IMR-90 (cell line): ENCODE results near the gene IKZF4. TPM values are rescaled to one million over a fixed set of nuclear protein-coding genes. Genes with fewer than 3 reads are reported as not detected.

Source experiments
- ATAC-seq: fragments of 200-7000 bp; cut with Tn5 transposase; 2 replicates; pipeline ENCODE4 v1.9.1; 2020; ENCODE audit warnings: low read depth, mild to moderate bottlenecking, moderate library complexity
- BruUV-seq: library from RNA; stranded (reverse); fragments of 400-500 nt; replicated peaks from 2 replicates; lab custom pipeline; 2021; lab: Mats Ljungman, UMichigan
- CTCF ChIA-PET: fragments of 300-600 bp; formaldehyde crosslinking; extraction: SDS; loops from one replicate; lab custom pipeline; 2021; ENCODE audit warnings: antibody characterized with exemption; lab: Yijun Ruan, JAX
- POLR2A ChIA-PET: fragments of 300-600 bp; sonication (Branson Sonifier 250); formaldehyde crosslinking; loops from one replicate; lab custom pipeline; 2022; ENCODE audit warnings: antibody characterized with exemption; ENCODE audit not compliant: unreplicated experiment; lab: Charles Lee
- DNase-seq: peaks from one replicate; pipeline ENCODE4 v3.0.0; 2013
- H2AFZ ChIP-seq: replicated peaks from 2 replicates; pipeline ENCODE3; 2013; ENCODE audit warnings: low read length, mild to moderate bottlenecking; ENCODE audit not compliant: poor library complexity
- H2AK5ac ChIP-seq: 2 replicates; pipeline ENCODE4 v1.6.1; 2013; ENCODE audit warnings: low read depth, low read length, inconsistent platforms
- H2AK9ac ChIP-seq: replicated peaks from 2 replicates; pipeline ENCODE3; 2013; ENCODE audit warnings: mild to moderate bottlenecking, low read depth, low read length, moderate library complexity; ENCODE audit not compliant: poor library complexity
- H2BK120ac ChIP-seq: 2 replicates; pipeline ENCODE4 v1.6.1; 2013; ENCODE audit warnings: low read depth, low read length, inconsistent platforms
- H2BK15ac ChIP-seq: 3 replicates; pipeline ENCODE4 v1.6.1; 2013; ENCODE audit warnings: low read depth, low read length, inconsistent platforms
- H2BK20ac ChIP-seq: 2 replicates; pipeline ENCODE4 v1.6.1; 2013; ENCODE audit warnings: low read depth, mild to moderate bottlenecking, inconsistent platforms, low read length, moderate library complexity
- H2BK5ac ChIP-seq: 2 replicates; pipeline ENCODE4 v1.6.1; 2013; ENCODE audit warnings: mild to moderate bottlenecking, low read depth, low read length, inconsistent platforms; ENCODE audit not compliant: poor library complexity, severe bottlenecking
- H3K14ac ChIP-seq: replicated peaks from 2 replicates; pipeline ENCODE4 v1.6.1; 2013; ENCODE audit warnings: low read depth, low read length, inconsistent platforms
- H3K18ac ChIP-seq: 2 replicates; pipeline ENCODE4 v1.6.1; 2013; ENCODE audit warnings: low read depth, low read length, control low read depth
- H3K23ac ChIP-seq: 2 replicates; pipeline ENCODE4 v1.6.1; 2013; ENCODE audit warnings: low read depth, low read length, inconsistent platforms
- H3K27ac ChIP-seq: 2 replicates; pipeline ENCODE4 v1.5.1; 2013; ENCODE audit warnings: mild to moderate bottlenecking, control low read depth, low read length; ENCODE audit not compliant: insufficient read depth
- H3K27me3 ChIP-seq: 2 replicates; pipeline ENCODE4 v1.6.1; 2013; ENCODE audit warnings: low read length; ENCODE audit not compliant: control insufficient read depth, insufficient read depth
- H3K36me3 ChIP-seq: 2 replicates; pipeline ENCODE4 v1.6.1; 2013; ENCODE audit warnings: low read length, mixed read lengths; ENCODE audit not compliant: control insufficient read depth, insufficient read depth
- H3K4ac ChIP-seq: 2 replicates; pipeline ENCODE4 v1.6.1; 2013; ENCODE audit warnings: low read depth, low read length, inconsistent platforms
- H3K4me1 ChIP-seq: 2 replicates; pipeline ENCODE4 v1.6.1; 2013; ENCODE audit warnings: low read length, mixed read lengths; ENCODE audit not compliant: control insufficient read depth, insufficient read depth
- H3K4me2 ChIP-seq: 2 replicates; pipeline ENCODE4 v1.6.1; 2013; ENCODE audit warnings: low read depth, mild to moderate bottlenecking, control low read depth, low read length, moderate library complexity
- H3K4me3 ChIP-seq: 2 replicates; pipeline ENCODE4 v1.5.1; 2013; ENCODE audit warnings: low read depth, mild to moderate bottlenecking, control low read depth, low read length, moderate library complexity; ENCODE audit not compliant: insufficient read depth
- H3K56ac ChIP-seq: 2 replicates; pipeline ENCODE4 v1.6.1; 2013; ENCODE audit warnings: low read length, inconsistent platforms; ENCODE audit not compliant: insufficient read depth; ENCODE audit errors: extremely low read depth
- H3K79me1 ChIP-seq, 2 experiments: 2 replicates each; pipeline ENCODE4 v1.6.1; 2013; ENCODE audit warnings: low read length in 2 of 2, inconsistent platforms in 1 of 2, low read depth in 1 of 2
- H3K9ac ChIP-seq: 2 replicates; pipeline ENCODE4 v1.6.1; 2013; ENCODE audit warnings: low read depth, low read length, control low read depth
- H3K9me1 ChIP-seq: 2 replicates; pipeline ENCODE4 v1.6.1; 2013; ENCODE audit warnings: low read length, inconsistent platforms; ENCODE audit not compliant: insufficient read depth
- H3K9me3 ChIP-seq: 2 replicates; pipeline ENCODE4 v1.6.1; 2013; ENCODE audit warnings: low read length; ENCODE audit not compliant: control insufficient read depth, insufficient read depth
- H4K20me1 ChIP-seq: 2 replicates; pipeline ENCODE4 v1.6.1; 2013; ENCODE audit warnings: low read length, inconsistent platforms; ENCODE audit not compliant: insufficient read depth
- H4K5ac ChIP-seq: 2 replicates; pipeline ENCODE4 v1.6.1; 2013; ENCODE audit warnings: mild to moderate bottlenecking, low read depth, low read length, control low read depth
- H4K8ac ChIP-seq, 2 experiments: 2 replicates each; pipeline ENCODE4 v1.6.1; 2013; ENCODE audit warnings: low read depth in 2 of 2, low read length in 2 of 2, control low read depth in 1 of 2, inconsistent platforms in 1 of 2
- H4K91ac ChIP-seq: 2 replicates; pipeline ENCODE4 v1.6.1; 2013; ENCODE audit warnings: low read depth, low read length, inconsistent platforms; ENCODE audit not compliant: insufficient read depth
- BHLHE40 ChIP-seq: fragments of 150-350 bp; IDR thresholded peaks from 2 replicates; pipeline ENCODE4 v1.6.1; 2016; ENCODE audit warnings: mild to moderate bottlenecking, low read depth, low read length
- CEBPB ChIP-seq: IDR thresholded peaks from 2 replicates; pipeline ENCODE4 v1.6.1; 2012; ENCODE audit warnings: low read depth, low read length, improper control_type of control experiment
- CHD1 ChIP-seq: IDR thresholded peaks from 2 replicates; pipeline ENCODE4 v1.6.1; 2012; ENCODE audit warnings: low read depth, low read length, improper control_type of control experiment
- MAFK ChIP-seq: IDR thresholded peaks from 2 replicates; pipeline ENCODE4 v1.6.1; 2012; ENCODE audit warnings: low read depth, low read length, improper control_type of control experiment
- MAZ ChIP-seq: IDR thresholded peaks from 2 replicates; pipeline ENCODE4 v1.6.1; 2012; ENCODE audit warnings: low read depth, mild to moderate bottlenecking, low read length, improper control_type of control experiment, moderate library complexity, borderline replicate concordance
- MXI1 ChIP-seq: IDR thresholded peaks from 2 replicates; pipeline ENCODE4 v1.6.1; 2012; ENCODE audit warnings: low read depth, mild to moderate bottlenecking, low read length, moderate library complexity, borderline replicate concordance
- NFE2L2 ChIP-seq: fragments of 150-350 bp; IDR thresholded peaks from 2 replicates; pipeline ENCODE4 v1.6.1; 2016; ENCODE audit warnings: low read depth, mild to moderate bottlenecking, low read length
- POLR2A ChIP-seq: IDR thresholded peaks from 2 replicates; pipeline ENCODE4 v1.6.1; 2012; ENCODE audit warnings: mild to moderate bottlenecking, low read depth, low read length
- RCOR1 ChIP-seq: IDR thresholded peaks from 2 replicates; pipeline ENCODE4 v1.6.1; 2012; ENCODE audit warnings: mild to moderate bottlenecking, low read length, improper control_type of control experiment; ENCODE audit not compliant: insufficient replicate concordance
- RFX5 ChIP-seq: IDR thresholded peaks from 2 replicates; pipeline ENCODE4 v1.8.0; 2012; ENCODE audit warnings: low read depth, mild to moderate bottlenecking, low read length, moderate library complexity
- WGBS, 2 experiments: methylation state at CpG; one replicate each; pipeline versions ENCODE4 v1.1.5 to v1.1.7; 2013; ENCODE audit warnings: missing lambda C conversion rate in 2 of 2; ENCODE audit not compliant: insufficient read length in 1 of 2; ENCODE audit errors: extremely low coverage in 2 of 2; 5-methylcytosine and 5-hydroxymethylcytosine counted together
- dilution Hi-C: fragments of 300-500 bp; cut with HindIII; formaldehyde crosslinking; loops from one replicate; pipeline ENCODE4 v1.14.3; 2018; ENCODE audit warnings: low sequenced_read_pairs; ENCODE audit not compliant: unreplicated experiment
- in situ Hi-C: fragments of 300-500 bp; cut with MboI; formaldehyde crosslinking; loops from 3 replicates; pipeline ENCODE4 v1.14.3; 2019; ENCODE audit warnings: low sequenced_read_pairs, inconsistent platforms, mixed read lengths
- intact Hi-C: fragments of 100-400 bp; cut with micrococcal nuclease; formaldehyde crosslinking; loops from 2 replicates; pipeline ENCODE4 v1.10.0; 2022
- polyA plus RNA-seq, 3 experiments: library from polyadenylated mRNA; depleted of rRNA; stranded (reverse); fragments of >200 nt; gene quantifications; 2 replicates each; pipeline ENCODE4 v1.2.3, GENCODE V29; 2012; ENCODE audit warnings: low replicate concordance in 1 of 3
- total RNA-seq: library from RNA; depleted of rRNA; stranded (reverse); fragments of >200 nt; gene quantifications from 2 replicates; pipeline ENCODE4 v1.2.3, GENCODE V29; 2012
- TF ChIP-seq, protein P1 (sequence below): fragments of 150-350 bp; IDR thresholded peaks from 2 replicates; pipeline ENCODE4 v1.6.1; 2016; ENCODE audit warnings: low read depth, mild to moderate bottlenecking, low read length, moderate library complexity, borderline replicate concordance
- TF ChIP-seq, protein P2 (sequence below): conservative IDR thresholded peaks from 2 replicates; pipeline ENCODE4 v1.5.1; 2012; ENCODE audit warnings: mild to moderate bottlenecking, low read depth, low read length, improper control_type of control experiment
- TF ChIP-seq, protein P3 (sequence below): fragments of 150-350 bp; IDR thresholded peaks from 2 replicates; pipeline ENCODE4 v1.6.1; 2017; ENCODE audit warnings: mild to moderate bottlenecking, antibody characterized with exemption, low read length, low read depth

Gene IKZF4
- total and polyA plus RNA-seq, 2 of the 4 experiments (the other 2 are of a cell fraction) = 1.8 to 7.1 TPM

DNA sequence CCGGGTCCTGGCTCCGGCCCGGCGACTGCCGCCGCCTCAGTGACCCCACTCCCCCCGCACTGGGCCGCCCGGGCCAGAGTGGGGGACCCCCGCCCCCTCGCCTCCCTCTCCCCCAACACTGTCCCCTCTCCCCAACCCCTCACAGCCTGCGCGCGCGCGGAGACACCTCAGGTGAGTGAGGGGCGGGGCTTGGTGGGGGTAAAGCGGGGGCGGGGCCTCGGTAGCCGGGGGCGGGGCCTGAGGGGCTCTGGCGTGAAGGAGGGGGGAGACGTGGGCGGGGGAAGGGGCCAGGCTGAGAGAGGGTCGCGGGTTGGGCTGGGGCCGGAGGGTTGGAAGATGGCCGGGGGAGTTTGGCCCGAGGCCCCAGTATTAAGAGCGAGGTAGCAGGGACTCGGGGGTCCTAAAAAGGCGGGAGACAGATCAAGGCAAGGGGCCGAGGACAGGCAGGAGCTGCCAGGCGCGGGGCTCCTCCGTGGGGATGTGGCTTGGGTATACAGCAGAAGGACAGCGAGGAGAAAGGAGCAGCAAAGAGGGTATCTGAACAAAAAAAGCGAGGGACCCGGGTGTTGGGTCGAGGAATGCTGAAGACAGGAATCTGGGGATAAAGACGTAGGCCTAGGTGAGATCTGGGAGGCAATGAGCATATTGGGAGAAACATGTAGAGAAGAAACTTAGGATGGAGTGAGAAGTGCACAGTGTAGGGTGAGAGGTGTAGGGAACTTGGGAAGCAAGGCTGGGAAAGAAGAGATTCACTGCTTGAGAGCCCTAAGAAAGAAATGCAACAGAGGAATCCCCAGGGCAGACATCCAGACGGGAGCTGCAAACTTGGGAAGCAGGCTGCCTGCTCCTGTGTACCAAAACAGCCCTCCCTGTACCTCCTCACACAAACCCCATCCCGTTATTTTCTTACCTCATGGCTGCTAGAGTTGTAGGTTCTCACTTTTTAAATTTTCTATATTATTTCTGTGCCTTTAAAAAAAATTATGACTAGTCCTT, 13.0 kb upstream of the IKZF4 start:
- 0% methylated on average over 10 of the region's 44 CpGs; no CpG with 5 or more reads in 1 of the 2 experiments for WGBS, 2 experiments
- H4K20me1 ChIP-seq = no peaks in the 10 kb centered on the region
- in situ Hi-C loops = no loop called here
- TF ChIP-seq, protein P1, sequence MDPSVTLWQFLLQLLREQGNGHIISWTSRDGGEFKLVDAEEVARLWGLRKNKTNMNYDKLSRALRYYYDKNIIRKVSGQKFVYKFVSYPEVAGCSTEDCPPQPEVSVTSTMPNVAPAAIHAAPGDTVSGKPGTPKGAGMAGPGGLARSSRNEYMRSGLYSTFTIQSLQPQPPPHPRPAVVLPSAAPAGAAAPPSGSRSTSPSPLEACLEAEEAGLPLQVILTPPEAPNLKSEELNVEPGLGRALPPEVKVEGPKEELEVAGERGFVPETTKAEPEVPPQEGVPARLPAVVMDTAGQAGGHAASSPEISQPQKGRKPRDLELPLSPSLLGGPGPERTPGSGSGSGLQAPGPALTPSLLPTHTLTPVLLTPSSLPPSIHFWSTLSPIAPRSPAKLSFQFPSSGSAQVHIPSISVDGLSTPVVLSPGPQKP = no peak
- no peak for TF ChIP-seq CHD1
- TF ChIP-seq, protein P2, sequence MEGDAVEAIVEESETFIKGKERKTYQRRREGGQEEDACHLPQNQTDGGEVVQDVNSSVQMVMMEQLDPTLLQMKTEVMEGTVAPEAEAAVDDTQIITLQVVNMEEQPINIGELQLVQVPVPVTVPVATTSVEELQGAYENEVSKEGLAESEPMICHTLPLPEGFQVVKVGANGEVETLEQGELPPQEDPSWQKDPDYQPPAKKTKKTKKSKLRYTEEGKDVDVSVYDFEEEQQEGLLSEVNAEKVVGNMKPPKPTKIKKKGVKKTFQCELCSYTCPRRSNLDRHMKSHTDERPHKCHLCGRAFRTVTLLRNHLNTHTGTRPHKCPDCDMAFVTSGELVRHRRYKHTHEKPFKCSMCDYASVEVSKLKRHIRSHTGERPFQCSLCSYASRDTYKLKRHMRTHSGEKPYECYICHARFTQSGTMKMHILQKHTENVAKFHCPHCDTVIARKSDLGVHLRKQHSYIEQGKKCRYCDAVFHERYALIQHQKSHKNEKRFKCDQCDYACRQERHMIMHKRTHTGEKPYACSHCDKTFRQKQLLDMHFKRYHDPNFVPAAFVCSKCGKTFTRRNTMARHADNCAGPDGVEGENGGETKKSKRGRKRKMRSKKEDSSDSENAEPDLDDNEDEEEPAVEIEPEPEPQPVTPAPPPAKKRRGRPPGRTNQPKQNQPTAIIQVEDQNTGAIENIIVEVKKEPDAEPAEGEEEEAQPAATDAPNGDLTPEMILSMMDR = no peak
- no peak for TF ChIP-seq POLR2A
- TF ChIP-seq, protein P3, sequence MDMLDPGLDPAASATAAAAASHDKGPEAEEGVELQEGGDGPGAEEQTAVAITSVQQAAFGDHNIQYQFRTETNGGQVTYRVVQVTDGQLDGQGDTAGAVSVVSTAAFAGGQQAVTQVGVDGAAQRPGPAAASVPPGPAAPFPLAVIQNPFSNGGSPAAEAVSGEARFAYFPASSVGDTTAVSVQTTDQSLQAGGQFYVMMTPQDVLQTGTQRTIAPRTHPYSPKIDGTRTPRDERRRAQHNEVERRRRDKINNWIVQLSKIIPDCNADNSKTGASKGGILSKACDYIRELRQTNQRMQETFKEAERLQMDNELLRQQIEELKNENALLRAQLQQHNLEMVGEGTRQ = no peak
- no peak for TF ChIP-seq MXI1
- TF ChIP-seq MAFK = no peak
- TF ChIP-seq BHLHE40 = no peak
- no peak for TF ChIP-seq RCOR1
- no peak for TF ChIP-seq CEBPB
- no peak for TF ChIP-seq RFX5
- no peak for TF ChIP-seq MAZ
- no peak for TF ChIP-seq NFE2L2

More for the DNA sequence above, 13.0 kb upstream of the IKZF4 start:
- H3K56ac ChIP-seq = peak overlapping the region; percentile 1
- peak overlapping the region; percentile 48; the same call in 1 of the 2 replicates for H4K91ac ChIP-seq
- peak overlapping the region; percentile 77 for H3K23ac ChIP-seq
- peaks cover 3 to 12% of the 10 kb centered on the region in 2 experiments; a peak in 3 of 4 replicates for H3K79me1 ChIP-seq
- peak overlapping the region; percentile 92 for H3K4me2 ChIP-seq
- H3K27me3 ChIP-seq = no peaks in the 10 kb centered on the region
- peak overlapping the region; percentile 93 for H2AFZ ChIP-seq
- no TSS peak for BruUV-seq
- H3K14ac ChIP-seq = peak overlapping the region; percentile 45
- H3K36me3 ChIP-seq = peaks cover 14% of the 10 kb centered on the region
- no peak overlapping the region; the same call in 1 of the 2 replicates for H2BK20ac ChIP-seq
- H2BK15ac ChIP-seq = no peak overlapping the region
- no peak overlapping the region for H2BK120ac ChIP-seq
- no peaks in the 10 kb centered on the region for H3K4me1 ChIP-seq
- peak overlapping the region; percentile 81 for H4K5ac ChIP-seq
- H3K9ac ChIP-seq = peak overlapping the region; percentile 74
- H3K4ac ChIP-seq = peak overlapping the region; percentile 35
- DNase-seq = no peak
- peak overlapping the region; percentile 15; the same call in 1 of the 2 replicates for H2AK5ac ChIP-seq
- peak; percentile 88 for ATAC-seq
- H3K18ac ChIP-seq = peak overlapping the region; percentile 42; the same call in 1 of the 2 replicates
- peak overlapping the region; percentile 67 for H2BK5ac ChIP-seq
- ChIA-PET POLR2A (no interaction called here), CTCF (no interaction called here)
- peak overlapping the region; percentile 31 for H3K27ac ChIP-seq
- intact Hi-C loops = no loop called here
- peak overlapping the region; percentile 89 to 91 for H4K8ac ChIP-seq
- dilution Hi-C loops = no loop called here
- peak overlapping the region; percentile 82 for H2AK9ac ChIP-seq
- H3K4me3 ChIP-seq = peak overlapping the region; percentile 68
- no peaks in the 10 kb centered on the region for H3K9me3 ChIP-seq
- peaks cover 13% of the 10 kb centered on the region for H3K9me1 ChIP-seq
